Esophagus squamous epithelium (tissue), 5 donors: Measurements from ENCODE around the gene GSTM2. TPM values are rescaled to one million over a fixed set of nuclear protein-coding genes. Genes with fewer than 3 reads are reported as not detected.
"Not testable (repeated sequence)": the region's sequence is repeated elsewhere in the genome, so short reads cannot be mapped to it uniquely, and the experiment has no call there.

Experiments
- DNase-seq: peaks from one replicate; lab custom pipeline; 2025; lab: John Stamatoyannopoulos, UW
- H3K27ac ChIP-seq, 4 donors: fragments of 200-600 bp; sonication (generic); one replicate each; pipeline ENCODE4 v1.5.1; 2016 to 2019; ENCODE audit warnings: mild to moderate bottlenecking in 1 of 4
- H3K27me3 ChIP-seq, 4 donors: fragments of 200-600 bp; sonication (generic); 1 replicate in 3 of 4; 2 replicates in 1 of 4; pipeline versions ENCODE4 v1.5.1 to v1.6.0; 2017 to 2021; ENCODE audit warnings: antibody characterized with exemption in 1 of 4
- H3K36me3 ChIP-seq, 3 donors: fragments of 200-600 bp; sonication (generic); one replicate each; pipeline ENCODE4 v1.5.1; 2016 to 2019
- H3K4me1 ChIP-seq, 3 donors: fragments of 200-600 bp; sonication (generic); one replicate each; pipeline ENCODE4 v1.5.1; 2017 to 2019
- H3K4me3 ChIP-seq, 4 donors: fragments of 200-600 bp; sonication (generic); 1 replicate in 3 of 4; 2 replicates in 1 of 4; pipeline ENCODE4 v1.5.1; 2016 to 2019; ENCODE audit warnings: mild to moderate bottlenecking in 2 of 4, moderate library complexity in 1 of 4
- H3K9me3 ChIP-seq, 3 donors: fragments of 200-600 bp; sonication (generic); one replicate each; pipeline ENCODE4 v1.5.1; 2016 to 2019
- CTCF ChIP-seq, 6 experiments: fragments of 450-650 bp in 4 of 6; fragments of 200-600 bp in 2 of 6; sonication (generic) in 2 of 6; IDR thresholded peaks; one replicate each; pipeline ENCODE4 v1.5.1; 2016 to 2019; ENCODE audit warnings: antibody characterized with exemption in 6 of 6, mild to moderate bottlenecking in 4 of 6, moderate library complexity in 4 of 6
- POLR2A ChIP-seq, 4 donors: fragments of 450-650 bp; IDR thresholded peaks; one replicate each; pipeline ENCODE4 v1.6.1; 2017; ENCODE audit warnings: antibody characterized with exemption in 4 of 4, mild to moderate bottlenecking in 4 of 4, moderate library complexity in 3 of 4
- WGBS, 2 donors: methylation state at CpG; one replicate each; pipeline ENCODE4 v1.1.5; 2018; 5-methylcytosine and 5-hydroxymethylcytosine counted together
- intact Hi-C: fragments of 100-400 bp; cut with DNase I; formaldehyde crosslinking; loops from one replicate; pipeline ENCODE4 v1.15.0; 2022
- total RNA-seq, 4 donors: library from RNA; depleted of rRNA; stranded (reverse); fragments of >200 nt; gene quantifications; one replicate each; pipeline ENCODE4 v1.1.0, GENCODE V29; 2016
- donor health status: DM: yes; HTN: yes; CAD: no.

GSTM2 gene
- total RNA-seq, 4 donors from 2014 or later = 17.8 to 87.9 (median 46.2) TPM

- H3K27me3 ChIP-seq = no peaks in the 10 kb centered on the region
- peaks cover 0 to 32% (median 0%) of the 10 kb centered on the region in 3 donors for H3K36me3 ChIP-seq
- WGBS, 2 donors = 87 to 90% methylated on average over 15 to 18 of the region's 22 CpGs
- no peak overlapping the region for H3K4me3 ChIP-seq
- no peaks in the 10 kb centered on the region for H3K9me3 ChIP-seq
- no peak for DNase-seq
- H3K27ac ChIP-seq = no peak overlapping the region
- intact Hi-C loops = no loop called here
- peaks cover 12 to 22% (median 14%) of the 10 kb centered on the region in 3 donors for H3K4me1 ChIP-seq
- TF ChIP-seq POLR2A (IDR thresholded peaks at IDR 0.05) (no peak), CTCF (IDR thresholded peaks at IDR 0.05) (no peak)
These were observed 1.5 kb downstream of the GSTM2 start for GRCh38 chr1:109669246-109669948.

- intact Hi-C loops, H3K4me3 ChIP-seq, H3K27me3 ChIP-seq, H3K9me3 ChIP-seq, DNase-seq, H3K27ac ChIP-seq: not testable (repeated sequence)
- Histone ChIP-seq H3K4me1 (peaks cover 12 to 22% (median 14%) of the 10 kb centered on the region in 3 donors), H3K36me3 (peaks cover 0 to 32% (median 0%) of the 10 kb centered on the region in 3 donors)
- WGBS, 2 donors = 79 to 95% methylated on average over 3 of the region's 5 CpGs
These were observed 2.1 kb downstream of the GSTM2 start for GRCh38 chr1:109669949-109670302.

- no peak overlapping the region for H3K27ac ChIP-seq
- 88% methylated on average over 2 to 5 of the region's 5 CpGs for WGBS, 2 donors
These were observed 3.2 kb downstream of the GSTM2 start for GRCh38 chr1:109671067-109671466.

GRCh38 chr1:109673861-109674260 is 6.0 kb downstream of the GSTM2 start:
- 93% methylated on average over 2 of the region's 2 CpGs; no CpG with 5 or more reads in 1 of the 2 donors for WGBS, 2 donors
- H3K36me3 ChIP-seq = peaks cover 0 to 32% (median 0%) of the 10 kb centered on the region in 3 donors
- H3K27me3 ChIP-seq, H3K4me1 ChIP-seq, intact Hi-C loops, H3K27ac ChIP-seq, H3K9me3 ChIP-seq, DNase-seq, H3K4me3 ChIP-seq: not testable (repeated sequence)

More at GRCh38 chr1:109671067-109671466, 3.2 kb downstream of the GSTM2 start:
- TF ChIP-seq CTCF (IDR thresholded peaks at IDR 0.05) (no peak), POLR2A (IDR thresholded peaks at IDR 0.05) (no peak)
- intact Hi-C loops = no loop called here
- Histone ChIP-seq H3K9me3 (no peaks in the 10 kb centered on the region), H3K36me3 (peaks cover 0 to 32% (median 0%) of the 10 kb centered on the region in 3 donors), H3K27me3 (no peaks in the 10 kb centered on the region), H3K4me3 (no peak overlapping the region), H3K4me1 (peaks cover 12 to 22% (median 14%) of the 10 kb centered on the region in 3 donors)
- no peak for DNase-seq

- intact Hi-C loops, DNase-seq, H3K4me3 ChIP-seq, H3K27ac ChIP-seq, H3K9me3 ChIP-seq, H3K4me1 ChIP-seq, H3K27me3 ChIP-seq: not testable (repeated sequence)
- H3K36me3 ChIP-seq = peaks cover 0 to 18% (median 0%) of the 10 kb centered on the region in 3 donors
- WGBS, 2 donors = 83 to 88% methylated on average over 3 of the region's 3 CpGs
These were observed 9.0 kb downstream of the GSTM2 start for GRCh38 chr1:109676683-109677381.

- no peaks in the 10 kb centered on the region for H3K27me3 ChIP-seq
- WGBS, 2 donors = 77 to 78% methylated on average over 3 of the region's 3 CpGs
- no peak overlapping the region for H3K4me3 ChIP-seq
- no peak overlapping the region for H3K27ac ChIP-seq
- intact Hi-C loops = no loop called here
- H3K9me3 ChIP-seq = no peaks in the 10 kb centered on the region
- H3K36me3 ChIP-seq = peaks cover 0 to 15% (median 0%) of the 10 kb centered on the region in 3 donors
- no peaks in the 10 kb centered on the region for H3K4me1 ChIP-seq
- no peak for DNase-seq
- TF ChIP-seq POLR2A (IDR thresholded peaks at IDR 0.05) (no peak), CTCF (IDR thresholded peaks at IDR 0.05) (no peak)
These were observed 9.6 kb downstream of the GSTM2 start for GRCh38 chr1:109677459-109677858.

GRCh38 chr1:109678637-109679036 is 10.8 kb downstream of the GSTM2 start:
- H3K4me3 ChIP-seq, DNase-seq, H3K36me3 ChIP-seq, intact Hi-C loops, H3K4me1 ChIP-seq, H3K27ac ChIP-seq, H3K9me3 ChIP-seq, H3K27me3 ChIP-seq: not testable (repeated sequence)
- 84 to 86% methylated on average over 2 of the region's 2 CpGs for WGBS, 2 donors

- H3K4me3 ChIP-seq, H3K9me3 ChIP-seq, H3K36me3 ChIP-seq, H3K27ac ChIP-seq, H3K27me3 ChIP-seq, DNase-seq, intact Hi-C loops, H3K4me1 ChIP-seq: not testable (repeated sequence)
- 74% methylated on average over 3 of the region's 6 CpGs; no CpG with 5 or more reads in 1 of the 2 donors for WGBS, 2 donors
These were observed 16.9 kb downstream of the GSTM2 start for GRCh38 chr1:109684777-109685176.

GRCh38 chr1:109685399-109685798 is 17.5 kb downstream of the GSTM2 start:
- DNase-seq, H3K36me3 ChIP-seq, H3K27ac ChIP-seq, intact Hi-C loops, H3K4me3 ChIP-seq, H3K4me1 ChIP-seq, H3K27me3 ChIP-seq, H3K9me3 ChIP-seq: not testable (repeated sequence)
- no CpG with 5 or more reads among the region's 1 CpG for WGBS, 2 donors
